Measurements from ENCODE around the gene UBE3C. TPM values are rescaled to one million over a fixed set of nuclear protein-coding genes. Genes with fewer than 3 reads are reported as not detected.

The UBE3C gene
- total and polyA plus RNA-seq, 9 of the 15 experiments (the other 6 are each of a cell fraction or from before 2014, with no cell fraction given): 9.6 to 91.7 (median 75.4) TPM

- TF ChIP-seq DPF2 (IDR thresholded peaks at IDR 0.05) (peak; percentile 68), KLF1 (tag; IDR thresholded peaks at IDR 0.05) (no peak), PTBP1 (IDR thresholded peaks at IDR 0.05; ENCODE audit: low read depth, low read length) (no peak), PCBP1 (IDR thresholded peaks at IDR 0.05; ENCODE audit: low read depth, low read length, poor library complexity, severe bottlenecking) (no peak), CEBPG (CRISPR knock-in tag; IDR thresholded peaks at IDR 0.05) (no peak), CEBPG (tag; conservative IDR thresholded peaks at IDR 0.05 in 1 of 2, IDR thresholded peaks at IDR 0.05 in 1 of 2) (peak; percentile 40; a peak in 2 of 4 replicates), ZNF395 (CRISPR knock-in tag; IDR thresholded peaks at IDR 0.05) (peak; percentile 75; the same call in 1 of the 2 replicates), SAFB (IDR thresholded peaks at IDR 0.05; ENCODE audit: borderline replicate concordance, low read depth, low read length) (no peak), FOSL1 (tag; conservative IDR thresholded peaks at IDR 0.05) (0 out of 2 replicates have a peak, but pooled peaks have one; percentile 32), TRIM24 (IDR thresholded peaks at IDR 0.05) (0 out of 4 replicates have a peak, but pooled peaks of 1 of the 2 experiments have one; percentile 23), SMC3 (conservative IDR thresholded peaks at IDR 0.05; ENCODE audit: insufficient read depth, low read depth, low read length) (0 out of 2 replicates have a peak, but pooled peaks have one; percentile 3), CREM (IDR thresholded peaks at IDR 0.05; ENCODE audit: low read depth) (no peak), EHMT2 (IDR thresholded peaks at IDR 0.05) (0 out of 2 replicates have a peak, but pooled peaks have one; percentile 33), ARNT (IDR thresholded peaks at IDR 0.05) (0 out of 4 replicates have a peak, but pooled peaks of 1 of the 2 experiments have one; percentile 51), SMARCA4 (IDR thresholded peaks at IDR 0.05) (peak; percentile 58), ZNF551 (CRISPR knock-in tag; IDR thresholded peaks at IDR 0.05) (no peak), MGA (IDR thresholded peaks at IDR 0.05) (peak; percentile 18; the same call in 1 of the 2 replicates), L3MBTL2 (IDR thresholded peaks at IDR 0.05) (peak; percentile 75), SMARCE1 (IDR thresholded peaks at IDR 0.05) (peak; percentile 35; the same call in 1 of the 2 replicates)
Measured at GRCh38 chr7:157136372-157136771, 2.4 kb upstream of the UBE3C start (continued).

Measured in K562 (cell line).